Activated CD8-positive, alpha-beta memory T cell treated with anti-CD3 and anti-CD28 coated beads for 4 hours (primary cell): Measurements from ENCODE around the gene CACNA1A.
"Not testable (repeated sequence)": the region's sequence is repeated elsewhere in the genome, so short reads cannot be mapped to it uniquely, and the experiment has no call there.

Source experiments
- DNase-seq, 2 donors: peaks; one replicate each; pipeline ENCODE4 v3.0.0-alpha.2; 2020; ENCODE audit warnings: low read depth in 2 of 2

Gene CACNA1A

GRCh38 chr19:13427273-13428051, 78.8 kb downstream of the CACNA1A start:
- no peak for DNase-seq

DNA sequence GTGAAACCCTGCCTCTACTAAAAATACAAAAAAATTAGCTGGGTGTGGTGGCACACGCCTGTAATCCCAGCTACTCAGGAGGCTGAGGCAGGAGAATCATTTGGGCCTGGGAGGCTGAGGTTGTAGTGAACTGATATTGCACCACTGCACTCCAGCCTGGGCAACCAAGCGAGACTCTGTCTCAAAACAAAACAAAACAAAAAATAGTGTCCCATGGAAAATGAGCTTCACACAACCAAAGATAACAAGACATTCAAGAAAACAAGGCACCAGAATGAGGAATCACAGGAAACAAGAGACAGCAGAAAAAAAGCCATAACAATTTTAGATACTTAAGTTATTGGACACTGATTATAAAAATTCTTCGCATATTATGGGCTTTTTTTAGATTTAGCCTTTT, 80.4 kb downstream of the CACNA1A start:
- DNase-seq, result not testable (repeated sequence)

DNA sequence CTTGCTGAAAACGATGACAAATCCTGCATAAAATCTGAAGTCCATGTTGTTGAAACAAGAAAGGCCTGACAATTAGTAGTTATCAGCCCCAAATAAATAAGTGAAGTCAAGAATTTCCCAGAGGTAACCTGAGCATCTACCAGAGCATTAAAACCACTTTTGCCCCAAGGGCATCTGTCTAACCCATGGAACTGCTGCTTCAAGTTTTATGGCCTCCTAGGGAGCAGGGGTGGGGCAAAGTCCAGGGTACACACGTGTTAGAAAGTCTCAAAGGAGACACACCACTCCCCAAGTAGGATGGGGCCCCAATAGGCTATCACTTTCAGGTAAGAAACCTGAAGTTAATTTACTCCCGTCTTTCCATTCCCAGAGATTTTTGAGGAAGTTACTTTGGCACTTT, 81.1 kb downstream of the CACNA1A start:
- DNase-seq, result no peak

DNA sequence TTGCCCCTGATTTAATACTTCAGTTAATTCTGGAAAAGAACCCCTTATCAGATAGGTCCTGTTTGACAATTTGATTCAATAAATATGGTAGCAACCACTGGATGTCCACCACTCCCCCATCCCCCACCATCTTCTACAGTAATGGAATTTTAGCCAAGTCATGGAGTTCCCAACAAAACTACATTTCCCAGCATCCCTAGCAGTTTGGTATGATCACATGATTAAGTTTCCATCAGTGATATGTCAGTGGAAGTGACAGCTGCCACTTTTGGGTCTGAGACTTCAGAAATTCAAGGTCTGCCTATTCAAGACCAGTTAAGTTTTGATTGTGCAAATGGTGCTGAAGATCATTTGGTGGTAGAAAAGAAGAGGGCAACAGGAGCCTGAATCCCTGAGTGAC, 85.5 kb downstream of the CACNA1A start:
- no peak for DNase-seq

DNA sequence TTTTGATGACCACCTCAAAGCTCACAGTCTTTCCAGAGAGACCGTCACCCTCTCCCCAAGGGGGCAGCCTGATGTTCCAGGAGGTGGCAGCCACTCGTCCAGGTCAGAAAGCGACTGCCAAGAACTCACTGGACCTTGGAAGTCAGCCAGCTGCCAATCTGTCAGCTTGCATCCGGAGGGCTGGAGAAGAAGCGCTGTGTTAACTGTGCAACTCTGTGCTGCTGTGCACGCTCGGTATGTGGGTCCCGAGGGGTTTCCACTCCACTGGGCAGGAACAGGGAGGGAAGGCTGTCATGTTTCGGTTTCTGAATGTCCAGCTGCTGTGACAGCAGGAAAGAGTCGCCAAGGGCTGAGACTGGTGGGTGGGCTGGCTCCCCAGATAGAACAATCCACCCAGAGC, 89.2 kb downstream of the CACNA1A start:
- no peak for DNase-seq

DNA sequence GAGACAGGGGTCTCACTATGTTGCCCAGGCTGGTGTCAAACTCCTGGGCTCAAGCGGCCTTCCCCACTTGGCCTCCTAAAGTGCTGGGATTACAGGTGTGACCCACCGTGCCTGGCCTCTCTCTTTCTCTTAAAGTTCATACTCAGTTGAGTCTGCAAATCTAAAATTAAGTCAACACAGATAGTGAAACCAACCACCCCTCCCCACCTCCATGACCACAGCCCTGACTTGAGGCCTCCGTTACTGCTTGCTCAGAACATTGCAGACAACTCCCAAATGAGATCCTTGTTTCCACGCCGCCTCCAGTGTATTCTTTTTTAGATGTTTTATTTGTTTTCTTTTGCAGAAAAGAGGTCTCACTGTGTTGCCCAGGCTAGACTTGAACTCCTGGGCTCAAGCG, 94.4 kb downstream of the CACNA1A start:
- no peak for DNase-seq

DNA sequence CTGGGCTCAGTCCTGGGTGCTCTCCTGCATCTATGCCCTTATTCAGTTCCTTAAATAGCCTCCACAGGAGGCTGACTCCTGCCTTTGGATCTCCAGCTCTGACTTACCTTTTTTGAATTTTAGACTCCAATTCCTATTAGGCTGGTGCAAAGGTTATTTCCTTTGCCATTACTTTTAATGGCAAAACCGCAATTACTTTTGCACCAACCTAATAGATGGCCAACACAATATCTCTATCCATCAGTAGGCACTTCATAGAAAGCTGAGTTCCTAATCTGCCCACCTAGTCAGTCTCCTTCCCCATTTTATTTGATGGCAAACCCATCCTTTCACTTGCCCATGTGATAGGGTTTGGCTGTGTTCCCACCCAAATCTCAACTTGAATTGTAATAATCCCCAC, 95.3 kb downstream of the CACNA1A start:
- DNase-seq, result no peak

- DNase-seq, result no peak
Measured at GRCh38 chr19:13408889-13409518, 97.3 kb downstream of the CACNA1A start.

DNA sequence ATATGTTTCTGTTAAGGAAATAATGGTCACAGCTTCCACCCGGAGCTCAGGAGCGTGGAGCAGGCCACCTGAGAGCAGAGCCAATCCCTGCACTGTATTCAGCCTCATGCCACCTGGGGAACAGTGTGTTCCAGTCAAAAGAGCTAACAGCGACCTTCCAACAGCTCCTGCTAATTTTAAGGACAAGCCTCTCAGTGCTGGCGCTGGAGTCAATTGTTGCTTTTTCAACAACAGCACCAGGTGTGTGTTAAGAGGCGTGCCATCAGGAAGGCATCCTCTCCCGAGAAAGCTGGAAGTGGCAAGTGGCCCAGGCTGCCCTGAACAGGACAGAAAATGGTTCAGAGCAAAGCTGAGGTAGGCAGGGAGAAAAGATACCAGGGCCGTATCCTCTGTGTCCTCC, 102.0 kb downstream of the CACNA1A start:
- DNase-seq, result no peak

- no peak for DNase-seq
Measured at GRCh38 chr19:13401388-13401787, 104.9 kb downstream of the CACNA1A start.

DNA sequence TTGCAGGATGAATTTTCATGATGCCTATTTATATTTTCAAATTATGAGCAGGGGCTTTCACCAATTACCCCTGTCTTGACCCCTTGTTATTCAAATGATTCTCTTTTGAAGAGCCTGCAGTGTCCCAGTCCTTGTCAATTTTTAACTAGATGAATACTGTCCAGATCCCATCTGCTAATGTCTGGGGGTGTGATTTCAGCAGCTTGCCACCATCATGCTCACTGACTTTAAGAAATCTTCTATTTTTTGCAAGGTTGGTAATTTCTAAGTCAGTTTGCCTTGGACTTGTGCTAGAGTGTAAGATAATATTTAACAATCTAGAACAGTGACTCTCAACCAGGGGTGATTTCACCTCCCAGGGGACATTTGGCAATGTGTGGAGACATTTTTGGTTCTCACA, 106.0 kb downstream of the CACNA1A start:
- DNase-seq, result no peak

DNA sequence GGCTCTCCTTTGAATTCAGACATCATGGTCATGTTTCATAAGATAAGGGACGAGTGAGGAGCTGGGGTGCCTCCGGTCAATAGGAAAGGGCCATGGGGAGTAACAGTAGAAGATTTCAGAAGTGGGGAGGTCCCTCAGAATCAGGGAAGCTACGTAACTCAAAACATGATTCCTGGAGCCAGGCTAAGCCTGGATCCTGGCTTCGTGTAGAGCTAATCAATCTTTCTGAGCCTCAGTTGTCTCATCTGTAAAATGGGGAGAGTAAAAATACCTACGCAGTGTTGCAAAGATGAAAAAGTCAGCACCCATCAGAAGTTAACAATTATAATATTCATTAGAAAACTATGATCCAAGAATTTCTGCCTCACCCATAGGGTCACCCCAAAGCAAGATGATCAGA, 106.5 kb downstream of the CACNA1A start:
- no peak for DNase-seq

DNA sequence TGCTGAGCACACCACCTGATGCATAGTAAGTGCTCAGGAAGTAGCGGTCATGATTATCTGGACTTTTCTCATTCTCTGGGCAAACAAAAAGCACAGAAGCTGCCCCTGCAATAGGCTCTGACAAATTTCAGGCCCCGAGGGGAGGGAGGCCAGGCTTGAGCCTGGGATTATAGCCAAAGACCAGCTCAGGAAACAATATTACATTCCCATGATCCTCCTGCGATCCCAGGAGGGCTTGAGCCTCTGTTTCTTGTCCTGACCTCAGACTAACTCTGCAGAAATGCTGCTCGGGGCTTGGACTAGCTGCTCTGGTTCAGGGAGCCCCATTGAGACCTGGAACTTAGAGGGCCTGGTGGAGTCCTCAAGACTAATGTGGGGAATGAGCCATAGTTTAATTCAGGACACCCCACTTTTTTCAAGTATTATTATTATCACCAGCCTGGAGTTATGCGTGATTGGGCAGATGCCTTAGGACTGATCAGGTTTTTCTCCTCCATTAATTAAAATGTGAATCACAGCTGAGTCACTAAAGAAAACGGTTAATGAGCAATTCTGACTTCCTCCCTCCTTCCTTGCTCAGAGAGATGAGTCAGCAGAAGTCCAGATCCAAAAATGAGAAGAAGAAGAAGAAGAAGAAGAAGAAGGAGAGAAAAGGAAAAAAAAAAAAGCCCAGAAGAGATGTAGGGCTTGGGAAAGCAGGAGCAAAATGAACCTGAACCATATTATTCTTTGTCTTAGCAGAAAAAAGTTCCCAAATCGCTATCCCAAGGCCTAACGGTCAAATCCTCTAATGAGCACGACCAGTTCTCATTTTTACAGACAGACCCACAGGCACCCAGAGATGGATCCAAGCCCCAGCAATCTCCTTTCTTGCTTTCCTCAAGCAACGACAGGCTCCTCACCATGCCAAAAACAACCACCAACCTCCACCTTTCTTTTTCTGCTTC, 107.2 kb downstream of the CACNA1A start:
- DNase-seq, result no peak

- DNase-seq, result no peak
Measured at GRCh38 chr19:13398182-13398581, 108.1 kb downstream of the CACNA1A start.

DNA sequence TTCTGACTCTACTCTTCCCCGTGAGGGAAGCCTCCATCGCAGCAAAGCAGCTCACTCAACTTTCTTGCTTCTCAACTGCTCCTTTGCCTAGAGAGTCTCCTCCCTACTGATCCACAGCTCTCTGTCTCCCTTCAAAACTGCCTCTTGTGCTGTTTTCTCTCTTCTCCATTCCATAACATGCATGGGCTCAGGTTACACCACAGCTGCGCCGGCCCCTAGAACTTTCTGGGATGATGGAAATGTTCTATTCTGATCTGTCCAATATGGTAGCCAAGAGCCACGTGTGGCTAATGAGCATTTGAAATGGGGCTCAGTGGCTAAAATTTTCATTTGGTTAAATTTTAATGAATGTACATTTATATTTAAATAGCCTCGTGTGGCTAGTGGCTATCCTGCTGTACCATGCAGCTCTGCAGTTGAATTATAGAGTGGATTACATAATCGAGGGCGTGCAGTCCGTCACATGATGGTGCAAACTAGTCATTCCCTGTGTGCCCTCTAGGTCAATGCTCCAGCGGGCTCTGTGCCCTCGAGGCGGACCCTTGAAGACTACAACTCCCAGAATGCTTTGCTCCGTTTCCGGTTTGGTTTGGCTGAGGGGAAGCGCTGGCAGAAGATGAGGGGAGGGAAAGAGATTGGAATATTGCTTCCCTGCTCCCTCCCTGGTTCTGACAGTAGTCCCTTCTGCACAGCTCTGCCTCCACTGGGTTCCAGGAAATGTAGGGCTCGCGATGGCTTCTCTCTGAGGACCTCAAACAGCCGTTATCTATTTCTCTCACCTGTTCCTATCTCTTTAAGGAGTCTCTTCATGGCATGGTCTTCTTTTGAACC, 109.8 kb downstream of the CACNA1A start:
- DNase-seq, result no peak

DNA sequence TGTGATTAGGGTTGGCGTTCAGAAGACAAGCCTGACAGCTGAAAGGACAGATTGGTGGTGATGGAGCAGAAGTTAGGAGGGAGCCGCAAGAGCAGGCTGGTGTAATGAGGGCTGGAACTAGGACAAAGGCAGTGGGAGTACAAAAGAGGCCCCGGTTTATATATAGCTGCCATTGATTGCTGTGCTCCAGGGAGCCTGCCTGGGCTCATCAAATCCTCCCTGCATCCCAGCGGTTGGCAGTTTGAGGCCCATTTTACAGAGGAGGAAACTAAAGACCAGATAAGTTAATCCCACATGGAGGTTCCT, 123.7 kb downstream of the CACNA1A start:
- DNase-seq, result no peak

DNA sequence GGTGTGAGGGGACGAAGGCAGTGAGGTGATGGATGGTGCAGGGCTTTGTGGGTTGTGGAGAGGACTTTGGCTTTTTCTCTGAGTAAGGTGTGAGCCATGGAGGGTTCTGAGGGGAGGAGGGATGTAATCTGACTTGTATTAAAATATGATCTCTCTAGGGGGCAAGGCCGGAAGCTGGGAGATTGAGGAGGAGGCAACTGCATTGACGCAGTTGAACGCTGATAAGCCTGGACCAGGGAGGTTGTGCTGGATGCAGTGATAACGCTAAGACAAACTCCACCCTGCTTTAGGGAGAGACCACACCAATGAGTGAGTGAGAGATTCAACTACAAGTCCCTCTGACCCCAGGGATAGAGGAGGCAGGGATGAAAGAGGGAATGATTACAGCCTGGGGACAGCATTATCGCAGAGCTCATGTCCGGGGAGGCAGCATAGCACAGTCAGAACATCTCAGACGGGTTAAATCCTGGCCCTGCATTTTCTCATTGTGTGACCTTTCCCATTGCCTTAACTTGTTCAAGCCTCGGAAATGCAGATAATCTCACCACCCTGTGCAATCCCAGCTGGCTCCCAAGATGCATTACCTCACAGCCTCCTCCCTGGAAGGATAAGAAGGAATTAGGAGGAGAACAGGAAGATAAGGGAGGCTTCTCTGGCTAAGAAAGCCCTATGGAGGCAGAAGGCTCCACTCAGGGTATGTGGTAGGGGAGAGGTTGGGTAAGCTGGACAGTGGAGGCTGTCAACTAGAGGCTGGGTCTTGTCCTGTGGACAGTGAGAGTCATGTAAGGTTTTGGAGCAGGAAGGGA, 124.2 kb downstream of the CACNA1A start:
- DNase-seq, result no peak

- DNase-seq, result no peak
Measured at GRCh38 chr19:13376537-13376936, 129.7 kb downstream of the CACNA1A start.

- DNase-seq, result no peak
Measured at GRCh38 chr19:13373599-13373998, 132.7 kb downstream of the CACNA1A start.

GRCh38 chr19:13370948-13371347, 135.3 kb downstream of the CACNA1A start:
- no peak for DNase-seq
